ENCODE measurements around the gene TRIM47.

The TRIM47 gene

GRCh38 chr17:75831032-75831571 is 47.3 kb downstream of the TRIM47 start:
- Histone ChIP-seq H3K27ac (ENCODE audit: low read depth in 2 of 2, low read length in 2 of 2) (peak overlapping the region; percentile 1 to 43), H3K9ac (ENCODE audit: low read depth in 1 of 2, low read length in 2 of 2) (peak overlapping the region in 1 of 2 donors; percentile 57), H3K9me3 (ENCODE audit: control insufficient read depth in 2 of 2, low read length in 2 of 2) (no peaks in the 10 kb centered on the region), H3K4me3 (ENCODE audit: low read length in 2 of 2) (peak overlapping the region in 1 of 2 donors; percentile 13), H3K36me3 (ENCODE audit: control insufficient read depth in 2 of 2, insufficient read depth in 2 of 2, low read length in 2 of 2) (peaks cover 6 to 26% of the 10 kb centered on the region in 2 donors), H3K4me1 (ENCODE audit: control insufficient read depth in 2 of 2, insufficient read depth in 2 of 2, low read length in 2 of 2) (peaks cover 14 to 20% of the 10 kb centered on the region in 2 donors), H3K27me3 (ENCODE audit: control insufficient read depth in 2 of 2, insufficient read depth in 2 of 2, low read length in 2 of 2) (no peaks in the 10 kb centered on the region)

GRCh38 chr17:75830164-75831031 is 48.0 kb downstream of the TRIM47 start:
- Histone ChIP-seq H3K27ac (ENCODE audit: low read depth in 2 of 2, low read length in 2 of 2) (peak overlapping the region; percentile 1 to 43), H3K36me3 (ENCODE audit: control insufficient read depth in 2 of 2, insufficient read depth in 2 of 2, low read length in 2 of 2) (peaks cover 6 to 25% of the 10 kb centered on the region in 2 donors), H3K9ac (ENCODE audit: low read depth in 1 of 2, low read length in 2 of 2) (peak overlapping the region; percentile 32 to 57), H3K27me3 (ENCODE audit: control insufficient read depth in 2 of 2, insufficient read depth in 2 of 2, low read length in 2 of 2) (no peaks in the 10 kb centered on the region), H3K9me3 (ENCODE audit: control insufficient read depth in 2 of 2, low read length in 2 of 2) (no peaks in the 10 kb centered on the region), H3K4me3 (ENCODE audit: low read length in 2 of 2) (peak overlapping the region; percentile 13 to 57), H3K4me1 (ENCODE audit: control insufficient read depth in 2 of 2, insufficient read depth in 2 of 2, low read length in 2 of 2) (peaks cover 14 to 20% of the 10 kb centered on the region in 2 donors)

- no peak overlapping the region for H3K4me3 ChIP-seq (ENCODE audit: low read length in 2 of 2)
- H3K4me1 ChIP-seq (ENCODE audit: control insufficient read depth in 2 of 2, insufficient read depth in 2 of 2, low read length in 2 of 2) = peaks cover 14 to 20% of the 10 kb centered on the region in 2 donors
- H3K27ac ChIP-seq (ENCODE audit: low read depth in 2 of 2, low read length in 2 of 2) = no peak overlapping the region
- no peaks in the 10 kb centered on the region for H3K9me3 ChIP-seq (ENCODE audit: control insufficient read depth in 2 of 2, low read length in 2 of 2)
- H3K9ac ChIP-seq (ENCODE audit: low read depth in 1 of 2, low read length in 2 of 2) = peak overlapping the region in 1 of 2 donors; percentile 57
- H3K36me3 ChIP-seq (ENCODE audit: control insufficient read depth in 2 of 2, insufficient read depth in 2 of 2, low read length in 2 of 2) = peaks cover 6 to 26% of the 10 kb centered on the region in 2 donors
- H3K27me3 ChIP-seq (ENCODE audit: control insufficient read depth in 2 of 2, insufficient read depth in 2 of 2, low read length in 2 of 2) = no peaks in the 10 kb centered on the region
Observed at GRCh38 chr17:75829747-75830146, 48.6 kb downstream of the TRIM47 start.

DNA sequence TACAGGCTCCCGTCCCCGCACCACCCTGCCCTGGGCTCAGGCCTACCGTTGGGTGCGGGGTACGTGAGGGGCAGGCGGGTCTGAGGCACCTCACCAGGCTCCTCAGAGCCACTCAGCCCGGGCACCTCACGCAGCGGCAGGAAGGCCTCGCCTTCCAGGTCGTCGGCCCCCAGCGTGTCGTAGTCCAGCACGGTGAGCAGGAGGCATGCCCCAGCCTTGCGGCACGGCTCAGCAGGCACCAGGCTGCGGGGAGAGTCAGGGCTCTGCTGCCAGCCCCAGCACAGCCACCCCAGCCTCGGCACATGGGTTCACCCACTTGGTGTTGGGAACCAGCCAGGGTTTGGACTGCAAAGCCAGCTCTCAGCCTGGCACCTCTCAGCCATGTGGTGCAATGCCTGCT is 49.6 kb downstream of the TRIM47 start:
- Histone ChIP-seq H3K4me3 (ENCODE audit: low read length in 2 of 2) (no peak overlapping the region), H3K27ac (ENCODE audit: low read depth in 2 of 2, low read length in 2 of 2) (no peak overlapping the region), H3K27me3 (ENCODE audit: control insufficient read depth in 2 of 2, insufficient read depth in 2 of 2, low read length in 2 of 2) (no peaks in the 10 kb centered on the region), H3K9me3 (ENCODE audit: control insufficient read depth in 2 of 2, low read length in 2 of 2) (no peaks in the 10 kb centered on the region), H3K4me1 (ENCODE audit: control insufficient read depth in 2 of 2, insufficient read depth in 2 of 2, low read length in 2 of 2) (peaks cover 10 to 17% of the 10 kb centered on the region in 2 donors), H3K36me3 (ENCODE audit: control insufficient read depth in 2 of 2, insufficient read depth in 2 of 2, low read length in 2 of 2) (peaks cover 6 to 29% of the 10 kb centered on the region in 2 donors), H3K9ac (ENCODE audit: low read depth in 1 of 2, low read length in 2 of 2) (no peak overlapping the region)

DNA sequence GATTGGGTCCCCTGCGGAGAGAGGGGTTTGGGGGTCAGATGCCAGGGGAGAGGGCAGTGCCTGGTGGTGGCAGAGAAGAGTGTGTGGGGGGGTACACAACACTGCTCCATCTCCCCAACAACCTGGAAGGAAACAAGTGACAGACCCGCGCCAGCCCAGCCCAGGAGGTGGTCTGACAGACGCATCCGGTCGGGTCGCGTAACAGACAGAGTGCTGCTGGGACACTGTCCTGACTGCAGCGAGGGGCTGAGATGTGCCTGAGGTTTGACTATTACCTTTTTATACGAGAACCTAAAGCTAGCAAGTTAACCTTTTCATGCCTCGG is 50.3 kb downstream of the TRIM47 start:
- H3K4me3 ChIP-seq (ENCODE audit: low read length in 2 of 2) = peak overlapping the region in 1 of 2 donors; percentile 50
- H3K36me3 ChIP-seq (ENCODE audit: control insufficient read depth in 2 of 2, insufficient read depth in 2 of 2, low read length in 2 of 2) = peaks cover 11 to 28% of the 10 kb centered on the region in 2 donors
- H3K27ac ChIP-seq (ENCODE audit: low read depth in 2 of 2, low read length in 2 of 2) = peak overlapping the region in 1 of 2 donors; percentile 24
- H3K9me3 ChIP-seq (ENCODE audit: control insufficient read depth in 2 of 2, low read length in 2 of 2) = no peaks in the 10 kb centered on the region
- peaks cover 10% of the 10 kb centered on the region in 2 donors for H3K4me1 ChIP-seq (ENCODE audit: control insufficient read depth in 2 of 2, insufficient read depth in 2 of 2, low read length in 2 of 2)
- H3K27me3 ChIP-seq (ENCODE audit: control insufficient read depth in 2 of 2, insufficient read depth in 2 of 2, low read length in 2 of 2) = no peaks in the 10 kb centered on the region
- H3K9ac ChIP-seq (ENCODE audit: low read depth in 1 of 2, low read length in 2 of 2) = no peak overlapping the region

GRCh38 chr17:75827308-75828075 is 50.9 kb downstream of the TRIM47 start:
- H3K9me3 ChIP-seq (ENCODE audit: control insufficient read depth in 2 of 2, low read length in 2 of 2) = no peaks in the 10 kb centered on the region
- peak overlapping the region in 1 of 2 donors; percentile 24 for H3K27ac ChIP-seq (ENCODE audit: low read depth in 2 of 2, low read length in 2 of 2)
- H3K36me3 ChIP-seq (ENCODE audit: control insufficient read depth in 2 of 2, insufficient read depth in 2 of 2, low read length in 2 of 2) = peaks cover 14 to 28% of the 10 kb centered on the region in 2 donors
- H3K4me3 ChIP-seq (ENCODE audit: low read length in 2 of 2) = peak overlapping the region; percentile 20 to 50
- H3K27me3 ChIP-seq (ENCODE audit: control insufficient read depth in 2 of 2, insufficient read depth in 2 of 2, low read length in 2 of 2) = no peaks in the 10 kb centered on the region
- H3K9ac ChIP-seq (ENCODE audit: low read depth in 1 of 2, low read length in 2 of 2) = no peak overlapping the region
- H3K4me1 ChIP-seq (ENCODE audit: control insufficient read depth in 2 of 2, insufficient read depth in 2 of 2, low read length in 2 of 2) = peaks cover 9 to 10% of the 10 kb centered on the region in 2 donors

- Histone ChIP-seq H3K4me1 (ENCODE audit: control insufficient read depth in 2 of 2, insufficient read depth in 2 of 2, low read length in 2 of 2) (peaks cover 7 to 14% of the 10 kb centered on the region in 2 donors), H3K27me3 (ENCODE audit: control insufficient read depth in 2 of 2, insufficient read depth in 2 of 2, low read length in 2 of 2) (no peaks in the 10 kb centered on the region), H3K9ac (ENCODE audit: low read depth in 1 of 2, low read length in 2 of 2) (no peak overlapping the region), H3K36me3 (ENCODE audit: control insufficient read depth in 2 of 2, insufficient read depth in 2 of 2, low read length in 2 of 2) (peaks cover 14 to 33% of the 10 kb centered on the region in 2 donors), H3K27ac (ENCODE audit: low read depth in 2 of 2, low read length in 2 of 2) (peak overlapping the region in 1 of 2 donors; percentile 24), H3K9me3 (ENCODE audit: control insufficient read depth in 2 of 2, low read length in 2 of 2) (no peaks in the 10 kb centered on the region), H3K4me3 (ENCODE audit: low read length in 2 of 2) (no peak overlapping the region)
Observed at GRCh38 chr17:75826561-75827307, 51.6 kb downstream of the TRIM47 start.

- Histone ChIP-seq H3K27ac (ENCODE audit: low read depth in 2 of 2, low read length in 2 of 2) (no peak overlapping the region), H3K4me1 (ENCODE audit: control insufficient read depth in 2 of 2, insufficient read depth in 2 of 2, low read length in 2 of 2) (peaks cover 4 to 11% of the 10 kb centered on the region in 2 donors), H3K4me3 (ENCODE audit: low read length in 2 of 2) (no peak overlapping the region), H3K9me3 (ENCODE audit: control insufficient read depth in 2 of 2, low read length in 2 of 2) (no peaks in the 10 kb centered on the region), H3K9ac (ENCODE audit: low read depth in 1 of 2, low read length in 2 of 2) (no peak overlapping the region), H3K36me3 (ENCODE audit: control insufficient read depth in 2 of 2, insufficient read depth in 2 of 2, low read length in 2 of 2) (peaks cover 21 to 41% of the 10 kb centered on the region in 2 donors), H3K27me3 (ENCODE audit: control insufficient read depth in 2 of 2, insufficient read depth in 2 of 2, low read length in 2 of 2) (no peaks in the 10 kb centered on the region)
Observed at GRCh38 chr17:75825748-75826370, 52.5 kb downstream of the TRIM47 start.

GRCh38 chr17:75825149-75825552 is 53.2 kb downstream of the TRIM47 start:
- Histone ChIP-seq H3K27ac (ENCODE audit: low read depth in 2 of 2, low read length in 2 of 2) (no peak overlapping the region), H3K36me3 (ENCODE audit: control insufficient read depth in 2 of 2, insufficient read depth in 2 of 2, low read length in 2 of 2) (peaks cover 28 to 43% of the 10 kb centered on the region in 2 donors), H3K27me3 (ENCODE audit: control insufficient read depth in 2 of 2, insufficient read depth in 2 of 2, low read length in 2 of 2) (no peaks in the 10 kb centered on the region), H3K4me1 (ENCODE audit: control insufficient read depth in 2 of 2, insufficient read depth in 2 of 2, low read length in 2 of 2) (peaks cover under 1 to 5% of the 10 kb centered on the region in 2 donors), H3K9me3 (ENCODE audit: control insufficient read depth in 2 of 2, low read length in 2 of 2) (no peaks in the 10 kb centered on the region), H3K4me3 (ENCODE audit: low read length in 2 of 2) (no peak overlapping the region), H3K9ac (ENCODE audit: low read depth in 1 of 2, low read length in 2 of 2) (no peak overlapping the region)

Measured in mucosa of rectum (tissue), 2 donors.